Middle frontal gyrus (tissue), 1 donor: ENCODE data around the gene TMEM132D.
"Not testable (repeated sequence)": the region's sequence is repeated elsewhere in the genome, so short reads cannot be mapped to it uniquely, and the experiment has no call there.

Experiments
- DNase-seq: peaks from one replicate; pipeline ENCODE4 v3.0.0-alpha.2; 2015; ENCODE audit warnings: low spot score; ENCODE audit errors: extremely low spot score

The TMEM132D gene

DNA sequence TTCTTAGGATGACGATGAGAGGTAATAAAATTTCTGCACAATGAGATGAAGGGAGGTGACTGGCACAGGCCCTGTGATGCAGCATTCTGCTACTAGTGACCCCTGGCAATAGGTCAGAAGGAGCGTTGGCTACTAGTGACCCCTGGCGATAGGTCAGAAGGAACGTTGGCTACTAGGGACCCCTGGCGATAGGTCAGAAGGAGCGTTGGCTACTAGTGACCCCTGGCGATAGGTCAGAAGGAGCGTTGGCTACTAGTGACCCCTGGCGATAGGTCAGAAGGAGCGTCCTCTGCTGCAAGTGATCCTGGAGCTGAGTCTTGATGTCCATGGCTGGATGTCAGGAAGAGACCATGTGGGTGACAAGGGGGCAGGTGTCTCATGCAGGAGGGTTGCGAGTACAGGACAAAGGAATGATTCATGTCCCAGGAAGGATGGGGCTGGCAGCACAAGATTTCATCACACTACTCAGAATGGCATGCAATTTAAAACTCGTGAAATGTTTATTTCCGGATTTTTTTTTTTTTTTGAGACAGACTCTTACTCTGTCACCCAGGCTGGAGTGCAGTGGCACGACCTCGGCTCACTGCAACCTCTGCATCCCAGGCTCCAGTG is 365.0 kb downstream of the TMEM132D start:
- DNase-seq = not testable (repeated sequence)

DNA sequence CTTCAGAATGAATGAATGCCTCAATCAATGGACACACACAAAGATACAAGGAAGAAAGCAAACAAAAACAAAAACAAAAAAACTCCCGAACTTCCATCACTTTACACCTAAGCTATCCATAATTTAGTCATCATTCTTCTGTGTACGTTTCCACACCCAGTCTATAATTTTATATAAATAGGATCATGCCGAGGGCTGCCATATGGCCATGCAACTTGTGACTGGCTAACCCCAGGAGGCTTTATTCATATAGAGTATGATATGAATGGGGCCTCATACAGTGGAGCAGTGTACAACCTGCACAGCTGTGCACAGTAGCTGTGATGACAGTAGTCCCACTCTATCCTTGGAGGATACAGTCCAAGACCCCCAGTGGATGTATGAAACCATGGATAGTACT is 365.7 kb downstream of the TMEM132D start:
- DNase-seq = no peak

DNA sequence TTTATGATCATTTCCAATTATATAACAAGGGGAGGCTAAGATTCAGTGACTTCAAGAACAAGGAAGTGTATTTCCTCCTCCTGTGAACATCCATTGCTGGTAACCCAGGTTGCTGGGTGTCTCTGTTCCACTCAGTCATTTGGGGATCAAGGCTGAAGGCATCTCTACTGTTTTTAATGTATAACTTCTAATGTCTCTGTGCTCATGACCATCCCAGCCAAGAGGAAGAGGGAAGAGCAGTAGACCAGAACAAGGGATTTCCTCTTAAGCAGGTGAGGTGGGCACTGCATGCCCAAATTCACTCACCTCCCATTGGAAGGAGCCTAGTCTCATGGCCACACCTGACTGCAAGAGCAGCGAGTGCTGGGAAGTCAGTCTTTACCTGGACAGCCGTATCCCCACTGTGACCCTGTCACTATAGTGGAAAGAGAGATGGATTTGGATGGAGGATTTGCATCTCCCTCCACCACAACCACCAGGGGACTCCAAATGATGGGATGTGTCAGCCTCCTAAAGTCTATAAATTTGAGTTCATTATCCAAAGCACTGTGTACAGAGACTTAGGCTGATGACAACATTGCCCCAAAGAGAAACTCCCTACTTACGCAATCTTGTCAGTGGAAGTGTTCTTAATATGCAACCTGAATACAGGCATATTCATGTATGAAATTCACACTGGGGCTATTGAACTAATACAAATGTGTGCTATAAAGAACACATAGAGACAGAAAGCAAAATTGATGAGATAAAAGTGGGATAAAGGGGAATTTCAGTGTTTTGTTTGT is 368.7 kb downstream of the TMEM132D start:
- DNase-seq = no peak

DNA sequence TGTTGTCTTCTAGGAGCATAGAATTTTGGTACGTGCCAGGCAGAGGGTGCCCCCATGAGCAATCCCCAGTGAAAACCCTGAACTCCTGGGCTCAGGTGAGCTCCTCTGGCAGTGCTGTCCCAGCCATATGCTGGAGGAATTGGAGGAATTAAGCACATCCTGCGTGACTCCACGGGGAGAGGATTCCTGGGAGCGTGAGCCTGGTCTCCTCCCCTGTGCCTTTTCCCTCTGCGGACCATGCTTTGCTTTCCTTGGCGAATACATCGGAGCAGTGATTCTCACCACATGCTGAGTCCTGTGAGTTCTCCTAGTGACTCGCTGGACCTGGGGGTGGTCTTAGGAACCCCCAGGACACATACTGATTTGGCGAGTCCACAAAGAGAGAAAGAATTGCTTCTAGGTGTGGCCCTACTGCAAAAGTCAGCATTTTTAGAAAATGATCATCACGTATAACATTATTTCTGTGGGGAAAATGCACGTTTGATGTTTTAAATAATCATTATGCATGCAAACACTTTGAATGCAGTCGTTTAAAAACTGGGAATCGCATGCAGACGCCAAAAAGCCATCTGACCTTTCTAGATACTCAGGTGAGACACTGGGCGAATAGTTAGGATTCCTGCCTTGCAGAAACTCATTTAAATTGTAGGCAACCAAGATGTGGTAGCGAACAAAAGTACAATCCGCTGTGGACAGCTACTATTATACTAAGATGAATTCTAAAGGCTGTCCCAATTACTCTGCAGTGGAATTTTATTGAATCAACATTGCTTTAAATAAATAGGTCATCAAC is 370.9 kb downstream of the TMEM132D start:
- no peak for DNase-seq

DNA sequence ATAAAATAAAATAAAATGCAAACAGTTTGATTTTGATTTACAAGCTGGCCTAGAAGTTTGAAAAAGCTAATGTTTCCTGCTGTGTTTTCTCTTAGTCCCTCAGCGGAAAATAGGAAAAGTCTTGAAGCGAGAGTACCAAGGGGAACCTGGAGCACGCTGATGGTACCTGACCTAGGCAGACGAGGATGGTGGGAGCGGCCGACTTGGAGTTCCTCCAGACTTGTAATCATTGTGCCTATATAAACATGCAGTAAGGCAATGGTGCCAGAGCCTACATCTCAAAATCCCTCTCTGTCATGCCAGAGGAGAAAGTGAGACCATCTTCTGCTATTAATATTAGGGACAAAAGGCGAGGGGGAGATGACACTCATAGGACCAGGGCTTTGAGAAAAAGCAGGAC is 371.7 kb downstream of the TMEM132D start:
- DNase-seq = no peak

DNA sequence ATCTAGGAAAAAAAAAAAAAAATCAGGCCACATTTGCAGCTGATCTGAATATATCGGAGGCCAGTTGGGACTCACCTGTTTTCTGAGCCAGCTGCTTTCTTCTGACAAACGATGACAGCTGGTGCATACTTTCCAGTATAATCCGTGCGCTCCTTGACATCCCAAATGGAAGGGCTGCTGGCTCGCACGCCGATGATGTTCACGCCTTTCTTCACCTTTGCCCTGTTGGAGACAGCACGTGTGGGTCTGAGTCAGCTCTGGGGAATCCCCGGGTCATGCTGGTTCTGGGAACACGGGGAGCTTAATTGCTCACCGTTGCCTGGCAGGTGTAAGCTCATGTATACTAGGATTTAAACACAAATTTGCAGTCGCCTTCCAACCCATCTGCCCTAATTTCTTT is 372.8 kb downstream of the TMEM132D start:
- DNase-seq = no peak

DNA sequence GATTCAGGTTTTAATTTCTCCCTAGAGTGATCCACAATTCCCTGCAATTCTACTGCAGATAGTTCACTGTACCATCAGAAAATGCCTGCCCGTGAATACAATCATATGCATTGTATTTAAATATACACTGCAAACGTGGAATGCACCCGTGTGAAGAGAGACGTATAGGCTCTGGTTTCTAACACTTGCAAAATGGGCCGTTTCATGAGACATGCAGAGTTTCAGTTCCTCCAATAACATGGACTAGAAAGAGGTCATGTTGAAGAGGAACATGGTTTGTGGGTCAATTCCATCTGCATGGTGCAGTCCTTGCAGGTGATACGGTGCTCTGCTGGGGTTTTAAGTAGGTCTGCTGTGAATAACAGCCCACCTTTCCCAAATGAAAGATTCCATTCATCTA is 373.3 kb downstream of the TMEM132D start:
- no peak for DNase-seq

DNA sequence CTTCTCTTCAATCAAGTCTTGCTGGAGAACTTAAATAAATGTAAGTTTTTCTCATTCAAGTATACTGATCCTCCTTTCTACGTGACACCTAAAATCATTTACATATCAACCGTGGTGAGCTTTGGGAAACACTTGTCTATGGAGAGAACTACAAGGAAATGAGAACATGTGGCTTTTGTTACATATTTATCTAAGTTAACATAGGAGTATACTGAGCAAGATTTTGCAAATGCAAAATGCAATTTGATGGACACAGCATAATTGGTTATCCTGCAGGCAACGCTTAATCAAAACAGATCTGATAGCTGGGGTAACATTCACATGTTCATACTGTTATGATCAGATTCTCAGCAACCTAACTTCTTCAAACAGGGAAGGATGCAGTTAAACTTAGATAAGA is 376.3 kb downstream of the TMEM132D start:
- no peak for DNase-seq

DNA sequence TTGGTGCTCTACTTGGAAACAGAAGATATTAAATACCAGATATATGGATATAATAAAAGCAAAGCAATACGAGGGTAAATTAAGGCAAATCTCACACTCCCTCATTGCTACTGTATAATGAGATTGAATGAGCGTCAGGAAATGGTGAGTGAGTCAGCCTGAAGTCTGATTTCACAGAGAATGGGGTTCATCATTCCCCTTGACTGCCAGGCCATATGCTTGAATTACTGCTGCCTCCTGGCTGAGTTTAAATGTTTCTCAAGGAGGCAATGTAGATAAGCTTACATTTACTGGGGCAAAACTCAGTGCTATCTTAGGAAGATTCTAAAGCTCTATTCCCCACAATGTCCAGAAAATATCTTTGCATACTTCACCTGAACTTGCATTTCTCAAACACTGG is 380.2 kb downstream of the TMEM132D start:
- DNase-seq = no peak

DNA sequence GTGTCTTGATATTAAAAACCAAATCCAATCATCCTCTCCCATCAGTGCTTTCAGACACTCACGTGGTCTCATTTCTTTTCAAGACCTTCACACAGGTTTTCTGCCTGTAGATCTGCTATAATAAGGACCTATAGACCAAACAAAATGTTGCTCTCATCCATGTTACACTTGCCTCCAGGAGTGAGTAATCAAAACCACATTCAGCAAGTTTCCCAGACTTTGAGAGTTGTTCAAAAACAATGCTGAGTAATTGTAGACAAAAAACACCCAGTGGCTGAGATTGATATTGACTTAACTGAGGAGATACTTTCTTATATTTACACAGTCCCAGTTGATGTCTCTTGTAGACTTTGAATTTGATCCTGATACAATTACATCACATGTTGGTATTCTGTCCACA is 383.1 kb downstream of the TMEM132D start:
- no peak for DNase-seq

DNA sequence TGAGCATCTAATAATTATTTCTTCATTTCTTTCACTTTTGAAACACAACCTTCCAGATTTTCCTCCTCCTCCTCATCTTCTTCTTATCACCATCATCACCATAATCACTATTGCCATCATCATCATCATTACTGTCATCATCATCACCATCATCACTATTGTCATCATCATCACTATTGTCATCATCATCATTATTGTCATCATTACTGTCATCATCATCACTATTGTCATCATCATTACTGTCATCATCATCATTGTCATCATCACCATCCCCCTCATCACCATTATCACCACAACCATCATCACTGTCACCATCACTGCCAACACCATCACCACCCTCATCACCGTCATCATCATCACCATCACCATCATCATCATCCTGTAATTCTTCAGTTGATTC is 400.0 kb downstream of the TMEM132D start:
- no peak for DNase-seq

DNA sequence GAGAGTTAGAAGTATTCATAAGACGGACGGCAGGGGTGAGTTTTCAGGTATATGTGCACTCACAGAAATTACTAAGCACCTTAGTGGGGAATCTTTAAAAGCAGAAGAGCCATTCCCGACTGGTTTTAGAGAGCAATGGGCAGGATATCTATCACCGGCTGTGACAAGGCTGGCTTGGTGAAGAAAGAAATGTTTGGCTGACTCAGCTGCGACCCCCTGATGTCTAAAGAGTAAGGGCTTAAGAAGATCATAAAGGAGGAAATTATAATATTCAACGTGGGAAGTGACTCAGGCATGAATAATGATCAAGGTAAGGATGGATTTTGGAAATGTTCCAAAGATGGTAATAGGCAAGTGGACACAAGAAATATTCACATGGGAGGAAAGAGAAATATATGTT is 407.6 kb downstream of the TMEM132D start:
- no peak for DNase-seq

DNA sequence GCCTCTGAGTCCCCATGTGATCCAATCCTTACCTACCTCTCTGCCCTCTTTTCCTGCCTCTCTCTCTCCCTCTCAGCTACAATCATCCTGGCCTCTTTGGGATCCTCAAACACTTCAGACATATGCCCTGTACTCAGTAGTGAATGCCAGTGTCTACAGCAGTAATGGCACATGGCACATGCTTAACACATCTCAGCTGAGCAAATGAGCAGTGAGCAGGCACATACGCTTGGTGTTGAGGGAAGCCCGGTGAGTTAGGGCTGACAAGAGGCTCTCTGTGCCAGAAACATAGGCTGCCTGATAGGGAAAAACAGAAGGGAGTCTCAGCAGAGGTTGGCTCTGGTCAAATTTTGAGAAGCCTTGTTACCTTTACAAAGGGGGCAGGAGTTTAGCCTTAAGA is 409.1 kb downstream of the TMEM132D start:
- no peak for DNase-seq

DNA sequence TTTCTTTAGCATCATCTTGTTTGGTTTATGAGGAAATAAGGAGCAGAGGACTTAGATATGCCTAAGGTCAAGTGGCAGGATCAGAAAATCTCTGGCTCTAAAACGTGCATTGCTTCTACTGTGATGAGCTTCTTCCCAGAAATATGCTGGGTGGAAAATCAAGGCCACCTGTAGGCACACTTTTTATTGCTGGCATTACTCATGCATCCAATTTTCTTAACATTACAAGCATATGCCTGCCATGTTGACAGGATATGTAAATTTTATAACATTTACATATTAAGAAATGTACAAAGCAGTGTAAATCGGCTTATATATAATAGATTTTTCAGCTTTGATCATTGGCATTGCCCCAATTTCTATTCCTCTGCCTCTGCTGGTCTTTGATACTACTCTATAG is 409.6 kb downstream of the TMEM132D start:
- DNase-seq = no peak

DNA sequence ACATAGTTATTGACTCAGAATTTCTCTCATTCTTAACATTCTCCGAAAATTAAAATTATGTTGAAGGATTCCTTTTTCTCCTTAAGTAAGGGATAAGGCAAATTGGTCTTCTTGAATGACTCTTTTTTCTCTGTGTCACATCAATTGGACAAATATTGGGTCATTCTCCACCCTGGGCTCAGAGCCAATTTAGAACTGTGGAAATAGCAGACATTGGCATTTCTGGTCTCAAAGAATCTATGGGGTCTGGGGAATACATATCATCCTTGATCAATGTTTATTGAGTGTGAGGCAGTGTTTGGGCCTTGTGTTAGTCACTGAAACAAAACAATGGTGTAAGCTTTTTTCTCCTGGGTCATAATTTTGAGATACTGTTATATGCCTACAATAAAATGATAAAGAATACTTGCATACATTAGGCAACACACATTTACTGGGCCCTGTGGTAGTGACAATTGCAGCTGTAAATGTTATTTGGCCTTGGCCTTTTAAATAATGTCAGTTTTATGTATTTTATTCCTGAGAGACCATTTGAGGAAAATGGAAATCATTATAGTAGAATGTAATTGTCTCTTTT is 414.6 kb downstream of the TMEM132D start:
- no peak for DNase-seq

DNA sequence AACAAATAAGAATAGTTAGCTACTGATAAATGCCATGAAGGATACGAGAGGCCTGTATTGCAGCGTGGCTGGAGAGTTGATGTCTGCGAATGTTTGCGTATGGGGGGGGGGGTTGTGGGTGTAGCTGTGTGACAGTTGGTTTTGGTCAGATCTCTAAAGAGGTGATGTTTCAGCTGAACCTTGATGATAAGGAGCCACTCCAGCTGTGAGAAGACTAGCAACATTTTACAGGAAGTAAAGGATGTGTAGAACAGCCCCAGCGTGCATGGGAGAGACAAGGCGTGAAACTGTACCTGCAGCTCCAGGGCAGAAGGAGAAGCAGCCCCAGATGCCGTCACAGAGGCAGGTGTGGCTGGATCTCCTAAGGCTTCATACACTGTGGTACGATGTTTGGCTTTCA is 416.9 kb downstream of the TMEM132D start:
- DNase-seq = no peak

DNA sequence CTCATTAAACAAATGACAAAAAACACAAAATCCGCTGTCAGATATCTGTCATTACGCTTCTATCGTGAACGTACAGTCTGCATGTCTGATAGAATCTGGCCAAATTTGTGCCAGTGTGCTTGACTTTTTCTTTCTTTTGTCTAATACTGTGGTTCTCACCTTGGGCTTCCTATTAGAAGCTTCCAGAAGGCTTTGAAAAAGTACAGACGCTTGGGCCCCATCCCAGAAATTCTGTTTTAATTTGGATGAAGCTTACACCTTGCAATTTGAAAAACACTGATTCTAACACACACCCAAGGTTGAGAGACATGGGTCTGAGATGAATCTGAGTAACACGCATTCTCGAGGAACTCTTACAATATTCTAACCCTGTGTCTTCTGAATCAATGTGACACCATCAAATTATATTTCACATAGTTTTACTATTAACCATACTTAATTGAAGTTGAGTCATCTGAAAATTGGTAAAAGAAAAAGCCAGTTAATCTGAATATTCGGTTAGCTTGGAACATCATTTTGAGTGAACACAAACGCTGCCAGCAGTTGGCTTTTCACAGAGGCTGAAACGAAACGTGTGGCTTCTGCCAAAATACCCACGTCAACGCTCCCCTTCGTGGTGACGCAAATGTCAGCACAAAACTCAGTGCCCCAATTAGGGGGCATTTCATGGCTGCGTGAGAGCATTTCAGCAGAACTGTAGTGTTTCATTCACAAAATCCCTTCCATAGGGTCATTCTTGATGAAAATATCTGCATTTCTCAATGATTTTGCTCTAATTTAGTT is 420.5 kb downstream of the TMEM132D start:
- DNase-seq = no peak

DNA sequence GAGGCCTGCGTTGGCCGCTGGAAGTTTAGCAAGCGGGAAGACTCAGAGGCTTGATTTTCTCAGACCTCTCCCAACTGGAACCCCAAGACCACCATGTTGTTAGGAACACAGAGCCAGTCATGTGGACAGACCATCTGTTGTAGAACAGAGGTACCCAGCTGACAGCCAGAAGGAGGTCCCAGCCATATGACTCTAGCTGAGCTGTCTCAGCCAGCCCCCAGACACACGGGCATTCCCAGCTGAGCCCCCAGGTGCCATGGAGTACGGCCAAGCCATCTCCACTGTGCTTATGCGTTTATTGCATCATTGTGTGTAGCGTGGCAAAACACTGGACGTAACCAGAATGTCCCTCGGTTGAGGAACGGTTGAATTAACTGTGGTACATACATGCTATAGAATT is 421.9 kb downstream of the TMEM132D start:
- DNase-seq = no peak

DNA sequence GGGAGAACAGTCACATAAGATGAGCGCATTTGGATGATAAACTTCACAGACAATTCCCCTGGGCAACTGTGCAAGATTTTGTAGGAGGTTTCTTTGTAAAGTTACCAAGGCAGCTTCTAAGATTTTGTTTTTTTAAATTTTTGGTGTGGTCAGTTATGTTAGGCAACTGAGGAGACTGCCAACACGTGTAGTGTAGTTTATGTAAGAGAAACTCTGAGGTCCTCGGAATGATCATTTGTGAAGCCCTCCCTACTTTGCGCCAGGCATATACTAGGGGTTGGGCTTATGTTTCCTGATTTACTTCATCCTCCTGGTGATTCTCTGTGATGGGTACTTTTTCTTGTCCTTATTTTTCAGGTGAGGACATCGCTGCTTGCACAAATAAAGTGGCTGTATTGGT is 433.6 kb downstream of the TMEM132D start:
- DNase-seq = no peak

DNA sequence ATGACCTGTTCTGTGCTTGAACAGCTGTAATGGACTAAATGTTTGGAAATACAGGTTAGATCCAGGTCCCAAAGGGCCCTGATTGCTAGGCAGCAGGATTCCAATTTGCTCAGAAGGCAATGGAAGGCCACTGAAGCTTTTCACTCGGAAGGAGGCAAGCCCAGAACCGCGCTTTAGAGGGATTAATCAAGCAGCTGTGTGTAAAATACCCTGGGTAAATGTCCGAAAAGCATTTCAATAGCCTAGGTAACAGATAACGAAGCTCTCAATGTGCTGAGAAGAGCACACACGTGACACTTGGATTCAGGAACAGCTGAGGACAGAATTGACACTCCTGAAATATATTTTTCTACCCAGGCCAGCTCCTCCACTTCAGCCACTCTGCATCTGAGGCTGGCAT is 436.1 kb downstream of the TMEM132D start:
- DNase-seq = no peak

DNA sequence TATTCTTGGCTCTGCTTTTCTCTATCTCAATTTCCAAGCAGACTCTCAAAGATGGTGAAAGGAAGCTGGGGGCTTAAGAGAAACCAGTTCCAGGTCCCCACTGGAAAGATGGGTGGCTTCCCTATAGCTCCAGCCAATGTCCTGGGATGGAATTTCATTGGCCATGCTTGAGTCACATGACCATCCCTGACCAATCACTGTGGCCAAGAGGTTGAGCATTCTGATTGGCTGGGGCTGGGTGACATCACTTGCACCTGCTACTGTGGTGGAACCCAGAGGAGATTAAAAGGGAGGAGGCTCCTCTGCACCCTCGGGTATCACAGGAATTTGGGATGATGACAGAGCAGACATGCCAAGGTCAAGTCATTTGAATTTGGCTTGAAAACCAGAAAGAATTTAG is 436.5 kb downstream of the TMEM132D start:
- DNase-seq = no peak
